T-helper 17 cell (primary cell): Measurements from ENCODE around the gene NKIRAS1. TPM values are rescaled to one million over a fixed set of nuclear protein-coding genes. Genes with fewer than 3 reads are reported as not detected.
"Not testable (repeated sequence)": the region's sequence is repeated elsewhere in the genome, so short reads cannot be mapped to it uniquely, and the experiment has no call there.

Experiments used
- ATAC-seq: fragments of 150-1000 bp; cut with Tn5 transposase; 2 replicates; pipeline ENCODE4 v1.10.0; 2021; ENCODE audit warnings: mild to moderate bottlenecking, moderate library complexity
- DNase-seq, 3 donors: peaks; one replicate each; pipeline versions ENCODE4 v3.0.0 to v3.0.0-alpha.2; 2020 to 2021
- H3K9me3 ChIP-seq: one replicate; pipeline ENCODE4 v1.7.0; 2013; ENCODE audit warnings: low read length, mild to moderate bottlenecking; ENCODE audit not compliant: control insufficient read depth, poor library complexity, severe bottlenecking
- H3K27ac Mint-ChIP-seq: one replicate; pipeline ENCODE4 v1.8.0; 2022; ENCODE audit warnings: mild to moderate bottlenecking, moderate library complexity, mixed read lengths
- H3K27me3 Mint-ChIP-seq: one replicate; pipeline ENCODE4 v1.8.0; 2022; ENCODE audit warnings: mixed read lengths
- H3K36me3 Mint-ChIP-seq: one replicate; pipeline ENCODE4 v1.8.0; 2022; ENCODE audit warnings: low read depth, mixed read lengths
- H3K4me1 Mint-ChIP-seq: one replicate; pipeline ENCODE4 v1.8.0; 2022; ENCODE audit warnings: mild to moderate bottlenecking, mixed read lengths
- H3K4me3 Mint-ChIP-seq: one replicate; pipeline ENCODE4 v1.8.0; 2022; ENCODE audit warnings: mild to moderate bottlenecking, moderate library complexity, mixed read lengths
- total RNA-seq, 4 donors: library from RNA in 2 of 4; stranded (reverse) in 2 of 4; gene quantifications; one replicate each; pipeline ENCODE4 v1.2.3 and lab custom pipeline; 2022 to 2026

Gene NKIRAS1
- total RNA-seq, 2 donors from 2014 or later: 2.6 to 2.7 TPM

- H3K27me3 Mint-ChIP-seq, DNase-seq, H3K36me3 Mint-ChIP-seq, H3K4me3 Mint-ChIP-seq, H3K27ac Mint-ChIP-seq, H3K9me3 ChIP-seq, ATAC-seq: not testable (repeated sequence)
- peaks cover 23% of the 10 kb centered on the region for H3K4me1 Mint-ChIP-seq
Observed at GRCh38 chr3:23881993-23882392, 34.8 kb downstream of the NKIRAS1 start.

- no peaks in the 10 kb centered on the region for H3K9me3 ChIP-seq
- DNase-seq (no peak), ATAC-seq (no peak)
- H3K27me3 Mint-ChIP-seq: no peaks in the 10 kb centered on the region
- H3K36me3 Mint-ChIP-seq: peaks cover 3% of the 10 kb centered on the region
- no peak overlapping the region for H3K4me3 Mint-ChIP-seq
- H3K4me1 Mint-ChIP-seq: peaks cover 25% of the 10 kb centered on the region
- no peak overlapping the region for H3K27ac Mint-ChIP-seq
Observed at GRCh38 chr3:23880703-23881339, 36.0 kb downstream of the NKIRAS1 start.

GRCh38 chr3:23879485-23879884, 37.3 kb downstream of the NKIRAS1 start:
- ATAC-seq: no peak
- Mint-ChIP-seq H3K27me3 (no peaks in the 10 kb centered on the region), H3K27ac (peak overlapping the region; percentile 73), H3K4me3 (peak overlapping the region; percentile 31), H3K4me1 (peaks cover 28% of the 10 kb centered on the region), H3K36me3 (peaks cover 3% of the 10 kb centered on the region)
- no peaks in the 10 kb centered on the region for H3K9me3 ChIP-seq
- no peak for DNase-seq

- H3K9me3 ChIP-seq: no peaks in the 10 kb centered on the region
- no peak for DNase-seq
- peaks cover 3% of the 10 kb centered on the region for H3K36me3 Mint-ChIP-seq
- no peak overlapping the region for H3K27ac Mint-ChIP-seq
- H3K4me3 Mint-ChIP-seq: no peak overlapping the region
- no peak for ATAC-seq
- H3K4me1 Mint-ChIP-seq: peaks cover 28% of the 10 kb centered on the region
- no peaks in the 10 kb centered on the region for H3K27me3 Mint-ChIP-seq
Observed at GRCh38 chr3:23877329-23877980, 39.3 kb downstream of the NKIRAS1 start.

GRCh38 chr3:23876923-23877322, 39.9 kb downstream of the NKIRAS1 start:
- no peak overlapping the region for H3K4me3 Mint-ChIP-seq
- peaks cover 28% of the 10 kb centered on the region for H3K4me1 Mint-ChIP-seq
- H3K36me3 Mint-ChIP-seq: peaks cover 3% of the 10 kb centered on the region
- H3K27ac Mint-ChIP-seq: peak overlapping the region; percentile 56
- no peaks in the 10 kb centered on the region for H3K27me3 Mint-ChIP-seq
- H3K9me3 ChIP-seq: no peaks in the 10 kb centered on the region
- ATAC-seq: no peak
- no peak for DNase-seq

GRCh38 chr3:23875113-23875725, 41.6 kb downstream of the NKIRAS1 start:
- no peak overlapping the region for H3K4me3 Mint-ChIP-seq
- no peaks in the 10 kb centered on the region for H3K27me3 Mint-ChIP-seq
- DNase-seq: no peak
- H3K36me3 Mint-ChIP-seq: no peaks in the 10 kb centered on the region
- H3K9me3 ChIP-seq: no peaks in the 10 kb centered on the region
- H3K27ac Mint-ChIP-seq: peak overlapping the region; percentile 41
- H3K4me1 Mint-ChIP-seq: peaks cover 28% of the 10 kb centered on the region
- no peak for ATAC-seq

GRCh38 chr3:23874359-23875112, 42.3 kb downstream of the NKIRAS1 start:
- H3K27ac Mint-ChIP-seq: peak overlapping the region; percentile 41
- peaks cover 29% of the 10 kb centered on the region for H3K4me1 Mint-ChIP-seq
- no peak overlapping the region for H3K4me3 Mint-ChIP-seq
- H3K27me3 Mint-ChIP-seq: no peaks in the 10 kb centered on the region
- H3K9me3 ChIP-seq: no peaks in the 10 kb centered on the region
- no peak for DNase-seq
- no peak for ATAC-seq
- no peaks in the 10 kb centered on the region for H3K36me3 Mint-ChIP-seq

- no peaks in the 10 kb centered on the region for H3K36me3 Mint-ChIP-seq
- H3K27me3 Mint-ChIP-seq: no peaks in the 10 kb centered on the region
- ATAC-seq (no peak), DNase-seq (no peak)
- no peaks in the 10 kb centered on the region for H3K9me3 ChIP-seq
- peaks cover 23% of the 10 kb centered on the region for H3K4me1 Mint-ChIP-seq
- no peak overlapping the region for H3K27ac Mint-ChIP-seq
- H3K4me3 Mint-ChIP-seq: no peak overlapping the region
Observed at GRCh38 chr3:23873941-23874340, 42.8 kb downstream of the NKIRAS1 start.

- no peaks in the 10 kb centered on the region for H3K9me3 ChIP-seq
- H3K4me3 Mint-ChIP-seq: no peak overlapping the region
- peaks cover 22% of the 10 kb centered on the region for H3K4me1 Mint-ChIP-seq
- H3K27ac Mint-ChIP-seq: no peak overlapping the region
- H3K27me3 Mint-ChIP-seq: no peaks in the 10 kb centered on the region
- no peaks in the 10 kb centered on the region for H3K36me3 Mint-ChIP-seq
- ATAC-seq (no peak), DNase-seq (no peak)
Observed at GRCh38 chr3:23872330-23872729, 44.5 kb downstream of the NKIRAS1 start.

GRCh38 chr3:23871361-23871760, 45.4 kb downstream of the NKIRAS1 start:
- H3K4me3 Mint-ChIP-seq, ATAC-seq: not testable (repeated sequence)
- H3K4me1 Mint-ChIP-seq: peaks cover 22% of the 10 kb centered on the region

GRCh38 chr3:23870663-23871043, 46.1 kb downstream of the NKIRAS1 start:
- not testable (repeated sequence) for H3K4me3 Mint-ChIP-seq, ATAC-seq, H3K27me3 Mint-ChIP-seq, DNase-seq, H3K27ac Mint-ChIP-seq, H3K9me3 ChIP-seq, H3K36me3 Mint-ChIP-seq
- H3K4me1 Mint-ChIP-seq: peaks cover 23% of the 10 kb centered on the region

More at GRCh38 chr3:23871361-23871760, 45.4 kb downstream of the NKIRAS1 start:
- H3K27ac Mint-ChIP-seq, H3K36me3 Mint-ChIP-seq, DNase-seq, H3K27me3 Mint-ChIP-seq, H3K9me3 ChIP-seq: not testable (repeated sequence)

GRCh38 chr3:23869977-23870662, 46.7 kb downstream of the NKIRAS1 start:
- H3K4me3 Mint-ChIP-seq: no peak overlapping the region
- DNase-seq (no peak), ATAC-seq (no peak)
- no peaks in the 10 kb centered on the region for H3K36me3 Mint-ChIP-seq
- no peak overlapping the region for H3K27ac Mint-ChIP-seq
- peaks cover 23% of the 10 kb centered on the region for H3K4me1 Mint-ChIP-seq
- no peaks in the 10 kb centered on the region for H3K27me3 Mint-ChIP-seq
- no peaks in the 10 kb centered on the region for H3K9me3 ChIP-seq

- peak overlapping the region; percentile 47 for H3K27ac Mint-ChIP-seq
- ATAC-seq (no peak), DNase-seq (no peak)
- no peaks in the 10 kb centered on the region for H3K36me3 Mint-ChIP-seq
- peaks cover 29% of the 10 kb centered on the region for H3K4me1 Mint-ChIP-seq
- H3K4me3 Mint-ChIP-seq: no peak overlapping the region
- H3K9me3 ChIP-seq: no peaks in the 10 kb centered on the region
- no peaks in the 10 kb centered on the region for H3K27me3 Mint-ChIP-seq
Observed at GRCh38 chr3:23867838-23868237, 49.0 kb downstream of the NKIRAS1 start.
